Body of pancreas (tissue), 4 donors: ENCODE measurements around the gene DFFA.

ENCODE experiments used
- CTCF ChIP-seq, 7 experiments: fragments of 450-650 bp in 4 of 7; fragments of 200-600 bp in 3 of 7; sonication (generic) in 3 of 7; IDR thresholded peaks; one replicate each; pipeline ENCODE4 v1.5.1; 2016 to 2019; ENCODE audit warnings: antibody characterized with exemption in 7 of 7
- POLR2A ChIP-seq, 3 donors: fragments of 450-650 bp; IDR thresholded peaks; one replicate each; pipeline ENCODE4 v1.6.1; 2016; ENCODE audit warnings: antibody characterized with exemption in 3 of 3, mild to moderate bottlenecking in 2 of 3

DNA sequence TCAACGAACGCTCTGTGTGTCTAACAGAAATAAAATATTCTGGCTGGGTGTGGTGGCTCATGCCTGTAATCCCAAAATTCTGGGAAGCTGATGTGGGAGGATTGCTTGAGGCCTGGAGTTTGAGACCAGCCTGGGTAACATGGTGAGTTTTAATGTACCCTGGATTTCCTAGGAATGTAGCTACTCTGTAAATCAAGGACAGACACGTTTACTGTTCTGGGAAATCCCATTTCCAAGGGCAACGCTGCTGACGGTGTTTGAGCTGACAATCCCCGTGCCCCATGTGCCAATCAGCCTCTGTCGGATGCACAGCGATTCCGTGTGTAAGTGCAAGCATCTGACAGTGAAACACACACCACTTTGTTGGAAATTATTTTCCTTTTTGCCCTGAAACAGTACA is 14.5 kb downstream of the DFFA start:
- TF ChIP-seq CTCF (IDR thresholded peaks at IDR 0.05) (no peak), POLR2A (IDR thresholded peaks at IDR 0.05) (no peak)
